Measurements from ENCODE around the gene GOLGA2. TPM values are rescaled to one million over a fixed set of nuclear protein-coding genes. Genes with fewer than 3 reads are reported as not detected.

The GOLGA2 gene
- total RNA-seq, 4 donors from 2014 or later = 71.1 to 130 (median 83.1) TPM

DNA sequence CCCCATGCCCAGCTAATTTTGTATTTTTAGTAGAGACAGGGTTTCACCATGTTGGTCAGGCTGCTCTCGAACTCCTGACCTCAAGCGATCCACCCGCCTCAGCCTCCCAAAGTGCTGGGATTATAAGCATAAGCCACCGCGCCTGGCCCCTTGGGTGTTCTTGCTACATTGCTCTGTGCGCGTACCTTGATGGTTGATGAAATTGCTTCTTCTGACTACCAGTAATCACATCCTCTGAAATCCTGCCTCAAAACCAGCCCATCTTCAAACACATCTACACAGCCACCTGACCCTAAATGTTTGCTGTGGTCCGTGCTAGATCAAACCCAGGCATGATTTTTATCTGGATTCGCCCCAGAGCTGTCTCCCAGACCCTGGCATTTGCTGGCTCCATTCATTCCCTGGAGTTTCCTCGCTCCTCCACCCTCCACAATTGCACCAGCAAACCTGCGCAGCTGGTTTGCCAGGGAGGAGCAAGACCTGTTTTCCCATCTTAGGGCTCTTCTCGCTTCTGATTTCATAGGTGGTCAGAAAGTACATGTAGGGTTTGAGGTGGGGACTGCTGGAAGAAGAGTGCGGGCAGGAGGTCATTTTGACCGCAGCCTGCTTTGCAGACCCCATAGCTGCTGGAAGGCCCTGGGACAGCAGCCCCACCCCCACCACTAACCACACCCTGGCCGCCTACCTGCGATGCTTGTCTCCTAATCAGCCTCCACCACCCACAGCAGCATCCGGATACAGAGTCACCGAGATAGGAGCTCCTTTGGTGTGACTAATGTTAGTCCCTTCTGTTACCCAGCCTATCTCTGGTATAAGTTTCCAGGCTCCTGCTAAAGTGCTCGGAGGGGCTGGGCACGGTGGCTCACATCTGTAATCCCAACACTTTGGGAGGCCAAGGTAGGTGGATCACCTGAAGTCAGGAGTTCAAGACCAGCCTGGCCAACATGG is 23.0 kb upstream of the GOLGA2 start:
- ATAC-seq = no peak
- H3K9me3 ChIP-seq = no peaks in the 10 kb centered on the region

GRCh38 chr9:128297221-128297773 is 21.5 kb upstream of the GOLGA2 start:
- H3K27me3 ChIP-seq = no peaks in the 10 kb centered on the region
- WGBS, 2 donors (ENCODE audit: low coverage in 1 of 2) = 60 to 67% methylated on average over 1 of the region's 2 CpGs

More for the DNA sequence above, 23.0 kb upstream of the GOLGA2 start:
- Histone ChIP-seq H3K4me3 (no peak overlapping the region), H3K4me1 (peaks cover 0 to 6% (median 0%) of the 10 kb centered on the region in 3 donors), H3K27me3 (no peaks in the 10 kb centered on the region), H3K27ac (no peak overlapping the region), H3K36me3 (peaks cover 0 to 6% of the 10 kb centered on the region in 2 donors)
- 91 to 95% methylated on average over 4 to 11 of the region's 20 CpGs for WGBS, 2 donors (ENCODE audit: low coverage in 1 of 2)
- TF ChIP-seq CTCF (IDR thresholded peaks at IDR 0.05) (no peak), POLR2A (IDR thresholded peaks at IDR 0.05) (no peak), EP300 (IDR thresholded peaks at IDR 0.05) (no peak), POLR2AphosphoS5 (IDR thresholded peaks at IDR 0.05) (no peak)

GRCh38 chr9:128296340-128297220 is 20.8 kb upstream of the GOLGA2 start:
- no peaks in the 10 kb centered on the region for H3K27me3 ChIP-seq
- no peaks in the 10 kb centered on the region for H3K9me3 ChIP-seq
- WGBS, 2 donors (ENCODE audit: low coverage in 1 of 2) = 87% methylated on average over 15 of the region's 16 CpGs; no CpG with 5 or more reads in 1 of the 2 donors
- no peak overlapping the region for H3K4me3 ChIP-seq
- TF ChIP-seq CTCF (IDR thresholded peaks at IDR 0.05) (no peak), POLR2AphosphoS5 (IDR thresholded peaks at IDR 0.05) (no peak), EP300 (IDR thresholded peaks at IDR 0.05) (no peak), POLR2A (IDR thresholded peaks at IDR 0.05) (no peak)
- no peak for ATAC-seq
- peaks cover 0 to 6% (median 0%) of the 10 kb centered on the region in 3 donors for H3K4me1 ChIP-seq
- H3K27ac ChIP-seq = no peak overlapping the region
- peaks cover 0 to 16% of the 10 kb centered on the region in 2 donors for H3K36me3 ChIP-seq

More at GRCh38 chr9:128297221-128297773, 21.5 kb upstream of the GOLGA2 start:
- TF ChIP-seq EP300 (IDR thresholded peaks at IDR 0.05) = no peak
- no peak for TF ChIP-seq POLR2A (IDR thresholded peaks at IDR 0.05)
- no peak for TF ChIP-seq POLR2AphosphoS5 (IDR thresholded peaks at IDR 0.05)
- TF ChIP-seq CTCF (IDR thresholded peaks at IDR 0.05) = no peak
- Histone ChIP-seq H3K27ac (no peak overlapping the region), H3K4me3 (no peak overlapping the region), H3K4me1 (peaks cover 0 to 6% (median 0%) of the 10 kb centered on the region in 3 donors), H3K36me3 (peaks cover 0 to 16% of the 10 kb centered on the region in 2 donors), H3K9me3 (no peaks in the 10 kb centered on the region)
- ATAC-seq = no peak

DNA sequence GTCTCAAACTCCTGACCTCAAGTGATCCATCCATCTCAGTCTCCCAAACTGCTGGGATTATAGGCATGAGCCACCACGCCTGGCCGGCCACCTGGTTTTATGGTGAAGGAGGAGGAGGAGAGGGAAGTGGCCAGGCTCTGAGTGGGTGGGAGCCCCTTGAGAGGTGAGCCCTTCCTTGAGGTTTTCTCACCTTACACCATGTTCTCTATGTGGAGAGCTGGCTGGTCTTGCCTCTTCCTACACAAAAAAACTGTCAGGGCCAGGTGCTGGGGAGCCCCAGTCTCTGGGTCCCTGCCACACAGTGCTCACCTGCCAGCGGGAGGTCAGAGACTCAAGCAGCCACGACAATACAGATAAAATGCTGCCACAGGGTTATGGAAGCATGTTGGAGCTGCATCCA is 18.3 kb upstream of the GOLGA2 start:
- Histone ChIP-seq H3K27ac (no peak overlapping the region), H3K4me1 (peaks cover 0 to 6% (median 0%) of the 10 kb centered on the region in 3 donors)
- ATAC-seq = no peak

More for the DNA sequence above, 18.3 kb upstream of the GOLGA2 start:
- Histone ChIP-seq H3K27me3 (no peaks in the 10 kb centered on the region), H3K9me3 (no peaks in the 10 kb centered on the region), H3K4me3 (no peak overlapping the region), H3K36me3 (peaks cover 0 to 27% of the 10 kb centered on the region in 2 donors)
- TF ChIP-seq CTCF (IDR thresholded peaks at IDR 0.05) = no peak
- TF ChIP-seq POLR2AphosphoS5 (IDR thresholded peaks at IDR 0.05) = no peak
- no peak for TF ChIP-seq POLR2A (IDR thresholded peaks at IDR 0.05)
- no peak for TF ChIP-seq EP300 (IDR thresholded peaks at IDR 0.05)
- 72% methylated on average over 3 of the region's 4 CpGs; no CpG with 5 or more reads in 1 of the 2 donors for WGBS, 2 donors (ENCODE audit: low coverage in 1 of 2)

Data from gastroesophageal sphincter (tissue), 4 donors.